IPS-20b (cell line): ENCODE measurements around the gene NAT9.

Source experiments
- H3K27ac ChIP-seq: one replicate; pipeline ENCODE4 v1.5.1; 2013; ENCODE audit warnings: low read length
- H3K27me3 ChIP-seq: 2 replicates; pipeline ENCODE4 v1.6.1; 2013; ENCODE audit warnings: mild to moderate bottlenecking, low read length, inconsistent platforms; ENCODE audit not compliant: insufficient read depth
- H3K36me3 ChIP-seq: 2 replicates; pipeline ENCODE4 v1.6.1; 2013; ENCODE audit warnings: low read depth, mild to moderate bottlenecking, inconsistent platforms, low read length, moderate library complexity; ENCODE audit not compliant: insufficient read depth
- H3K4me1 ChIP-seq: 2 replicates; pipeline ENCODE4 v1.6.1; 2013; ENCODE audit warnings: mild to moderate bottlenecking, control low read depth, inconsistent platforms, low read length, moderate library complexity; ENCODE audit not compliant: insufficient read depth
- H3K4me3 ChIP-seq: 2 replicates; pipeline ENCODE4 v1.5.1; 2013; ENCODE audit warnings: mild to moderate bottlenecking, low read length, inconsistent platforms
- H3K9ac ChIP-seq: 2 replicates; pipeline ENCODE4 v1.6.1; 2013; ENCODE audit warnings: low read depth, mild to moderate bottlenecking, inconsistent platforms, low read length, moderate library complexity
- H3K9me3 ChIP-seq: 2 replicates; pipeline ENCODE4 v1.6.1; 2013; ENCODE audit warnings: mild to moderate bottlenecking, low read depth, low read length, inconsistent platforms; ENCODE audit not compliant: insufficient read depth

Gene NAT9

GRCh38 chr17:74776044-74776962 is at the start of gene NAT9:
NAT9 (minus strand) TSS chr17:74776345; CDS start chr17:74775698, 647 bp downstream.
- no peaks in the 10 kb centered on the region for H3K4me1 ChIP-seq
- H3K9ac ChIP-seq, result peak within 1 kb of the TSS; percentile 92
- H3K36me3 ChIP-seq, result peaks cover 40% of the 10 kb centered on the region
- H3K27me3 ChIP-seq, result no peaks in the 10 kb centered on the region
- H3K4me3 ChIP-seq, result peak within 1 kb of the TSS; percentile 93
- no peak within 1 kb of the TSS for H3K27ac ChIP-seq
- no peaks in the 10 kb centered on the region for H3K9me3 ChIP-seq

GRCh38 chr17:74824961-74825627 is 48.9 kb upstream of the NAT9 start:
- H3K27me3 ChIP-seq, result no peaks in the 10 kb centered on the region
- H3K36me3 ChIP-seq, result 0 out of 2 replicates have a peak, but pooled peaks cover under 1% of the 10 kb centered on the region
- H3K27ac ChIP-seq, result no peak overlapping the region
- H3K4me1 ChIP-seq, result no peaks in the 10 kb centered on the region
- H3K4me3 ChIP-seq, result no peak overlapping the region
- no peak overlapping the region; the same call in 1 of the 2 replicates for H3K9ac ChIP-seq
- H3K9me3 ChIP-seq, result no peaks in the 10 kb centered on the region

- Histone ChIP-seq H3K27ac (no peak overlapping the region), H3K9me3 (no peaks in the 10 kb centered on the region), H3K9ac (no peak overlapping the region), H3K27me3 (no peaks in the 10 kb centered on the region), H3K4me1 (no peaks in the 10 kb centered on the region), H3K36me3 (peaks cover 8% of the 10 kb centered on the region; the same call in 1 of the 2 replicates), H3K4me3 (no peak overlapping the region)
Measured at GRCh38 chr17:74822939-74823367, 46.8 kb upstream of the NAT9 start.

GRCh38 chr17:74822335-74822938 is 46.3 kb upstream of the NAT9 start:
- no peak overlapping the region for H3K9ac ChIP-seq
- no peak overlapping the region for H3K4me3 ChIP-seq
- no peaks in the 10 kb centered on the region for H3K4me1 ChIP-seq
- H3K36me3 ChIP-seq, result peaks cover 8% of the 10 kb centered on the region; the same call in 1 of the 2 replicates
- H3K9me3 ChIP-seq, result no peaks in the 10 kb centered on the region
- no peak overlapping the region for H3K27ac ChIP-seq
- H3K27me3 ChIP-seq, result no peaks in the 10 kb centered on the region

GRCh38 chr17:74821655-74822334 is 45.6 kb upstream of the NAT9 start:
- Histone ChIP-seq H3K9me3 (no peaks in the 10 kb centered on the region), H3K4me3 (no peak overlapping the region), H3K36me3 (peaks cover 8% of the 10 kb centered on the region; the same call in 1 of the 2 replicates), H3K27me3 (no peaks in the 10 kb centered on the region), H3K4me1 (no peaks in the 10 kb centered on the region), H3K9ac (no peak overlapping the region), H3K27ac (no peak overlapping the region)

- no peaks in the 10 kb centered on the region for H3K9me3 ChIP-seq
- H3K4me1 ChIP-seq, result no peaks in the 10 kb centered on the region
- no peak overlapping the region for H3K4me3 ChIP-seq
- H3K27ac ChIP-seq, result no peak overlapping the region
- no peak overlapping the region for H3K9ac ChIP-seq
- no peaks in the 10 kb centered on the region for H3K27me3 ChIP-seq
- peaks cover 8% of the 10 kb centered on the region; the same call in 1 of the 2 replicates for H3K36me3 ChIP-seq
Measured at GRCh38 chr17:74819801-74820436, 43.8 kb upstream of the NAT9 start.

GRCh38 chr17:74818291-74818938 is 42.3 kb upstream of the NAT9 start:
- no peak overlapping the region for H3K9ac ChIP-seq
- H3K4me1 ChIP-seq, result no peaks in the 10 kb centered on the region

GRCh38 chr17:74816905-74817620 is 40.9 kb upstream of the NAT9 start:
- Histone ChIP-seq H3K4me1 (no peaks in the 10 kb centered on the region), H3K9me3 (no peaks in the 10 kb centered on the region), H3K36me3 (peaks cover 8% of the 10 kb centered on the region; the same call in 1 of the 2 replicates), H3K4me3 (no peak overlapping the region), H3K27me3 (no peaks in the 10 kb centered on the region), H3K9ac (no peak overlapping the region), H3K27ac (no peak overlapping the region)

More at GRCh38 chr17:74818291-74818938, 42.3 kb upstream of the NAT9 start:
- no peaks in the 10 kb centered on the region for H3K9me3 ChIP-seq
- H3K4me3 ChIP-seq, result no peak overlapping the region
- H3K27me3 ChIP-seq, result no peaks in the 10 kb centered on the region
- H3K36me3 ChIP-seq, result peaks cover 8% of the 10 kb centered on the region; the same call in 1 of the 2 replicates
- H3K27ac ChIP-seq, result no peak overlapping the region

- H3K36me3 ChIP-seq, result peaks cover 8% of the 10 kb centered on the region; the same call in 1 of the 2 replicates
- no peak overlapping the region for H3K27ac ChIP-seq
- H3K4me1 ChIP-seq, result no peaks in the 10 kb centered on the region
- H3K27me3 ChIP-seq, result no peaks in the 10 kb centered on the region
- H3K4me3 ChIP-seq, result no peak overlapping the region
- H3K9me3 ChIP-seq, result no peaks in the 10 kb centered on the region
- no peak overlapping the region for H3K9ac ChIP-seq
Measured at GRCh38 chr17:74815550-74816370, 39.6 kb upstream of the NAT9 start.
